ENCODE data around the gene CDC42BPB. TPM values are rescaled to one million over a fixed set of nuclear protein-coding genes. Genes with fewer than 3 reads are reported as not detected.
A peak's percentile ranks its signal among the peaks of the same experiment; 100 is the strongest.

CDC42BPB gene
- total and polyA plus RNA-seq, 2 of the 4 experiments (the other 2 are of a cell fraction): 49.1 to 81.4 TPM

GRCh38 chr14:102893452-102893851 lies 163.9 kb downstream of the CDC42BPB start:
- ATAC-seq (ENCODE audit: low read depth) (peak; percentile 96), DNase-seq (peak; percentile 99)
- Histone ChIP-seq H3K18ac (ENCODE audit: low read depth, low read length) (no peak overlapping the region), H3K9me1 (ENCODE audit: insufficient read depth, low read length) (peaks cover 12% of the 10 kb centered on the region), H3K4me3 (ENCODE audit: insufficient read depth, low read depth, low read length) (no peak overlapping the region), H3K4me2 (ENCODE audit: low read depth, low read length) (0 out of 2 replicates have a peak overlapping the region, but pooled peaks have one; percentile 42), H3K56ac (ENCODE audit: extremely low read depth, insufficient read depth, low read length) (no peak overlapping the region), H3K9ac (ENCODE audit: low read depth, low read length) (no peak overlapping the region), H4K8ac (ENCODE audit: low read depth in 2 of 2, low read length in 2 of 2) (no peak overlapping the region), H3K9me3 (ENCODE audit: control insufficient read depth, insufficient read depth, low read length) (no peaks in the 10 kb centered on the region), H4K91ac (ENCODE audit: insufficient read depth, low read depth, low read length) (no peak overlapping the region), H3K14ac (replicated peaks; ENCODE audit: low read depth, low read length) (no peak overlapping the region), H2AFZ (replicated peaks; ENCODE audit: low read length, poor library complexity) (peak overlapping the region; percentile 58), H3K4me1 (ENCODE audit: control insufficient read depth, insufficient read depth, low read length) (peaks cover 4% of the 10 kb centered on the region; the same call in 1 of the 2 replicates), H4K20me1 (ENCODE audit: insufficient read depth, low read length) (peaks cover 14% of the 10 kb centered on the region; the same call in 1 of the 2 replicates), H3K27me3 (ENCODE audit: control insufficient read depth, insufficient read depth, low read length) (no peaks in the 10 kb centered on the region), H3K36me3 (ENCODE audit: control insufficient read depth, insufficient read depth, low read length) (peaks cover 13% of the 10 kb centered on the region), H3K23ac (ENCODE audit: low read depth, low read length) (no peak overlapping the region), H2BK15ac (ENCODE audit: low read depth, low read length) (no peak overlapping the region), H2BK5ac (ENCODE audit: low read depth, low read length, poor library complexity, severe bottlenecking) (no peak overlapping the region), H2AK9ac (replicated peaks; ENCODE audit: low read depth, low read length, poor library complexity) (no peak overlapping the region), H3K27ac (ENCODE audit: insufficient read depth, low read length) (no peak overlapping the region), H3K79me1 (ENCODE audit: low read depth in 1 of 2, low read length in 2 of 2) (peaks cover 0 to 10% of the 10 kb centered on the region in 2 experiments; a peak in 1 of 4 replicates), H2BK120ac (ENCODE audit: low read depth, low read length) (no peak overlapping the region), H2AK5ac (ENCODE audit: low read depth, low read length) (no peak overlapping the region), H3K4ac (ENCODE audit: low read depth, low read length) (no peak overlapping the region; the same call in 1 of the 2 replicates), H2BK20ac (ENCODE audit: low read depth, low read length) (no peak overlapping the region), H4K5ac (ENCODE audit: low read depth, low read length) (no peak overlapping the region)
- intact Hi-C loops (cut with micrococcal nuclease): loop anchor here (1.0 to 5.0 kb wide), 2 partner anchors 96 to 118 kb away; no protein-coding TSS in a partner anchor
- TF ChIP-seq MAZ (IDR thresholded peaks at IDR 0.05; ENCODE audit: borderline replicate concordance, low read depth, low read length) (peak; percentile 18; the same call in 1 of the 2 replicates), NFE2L2 (IDR thresholded peaks at IDR 0.05; ENCODE audit: low read depth, low read length) (peak; percentile 19; the same call in 1 of the 2 replicates), CHD1 (IDR thresholded peaks at IDR 0.05; ENCODE audit: low read depth, low read length) (no peak), RCOR1 (IDR thresholded peaks at IDR 0.05; ENCODE audit: insufficient replicate concordance, low read length) (peak; percentile 21), BHLHE40 (IDR thresholded peaks at IDR 0.05; ENCODE audit: low read depth, low read length) (peak; percentile 80; the same call in 1 of the 2 replicates), MXI1 (IDR thresholded peaks at IDR 0.05; ENCODE audit: borderline replicate concordance, low read depth, low read length) (peak; percentile 86; the same call in 1 of the 2 replicates), SMC3 (IDR thresholded peaks at IDR 0.05; ENCODE audit: low read depth, low read length) (0 out of 2 replicates have a peak, but pooled peaks have one; percentile 15), RAD21 (IDR thresholded peaks at IDR 0.05; ENCODE audit: low read length) (no peak), FOS (IDR thresholded peaks at IDR 0.05; ENCODE audit: low read depth, low read length) (0 out of 2 replicates have a peak, but pooled peaks have one; percentile 18), MAFK (IDR thresholded peaks at IDR 0.05; ENCODE audit: low read depth, low read length) (no peak), CEBPB (IDR thresholded peaks at IDR 0.05; ENCODE audit: low read depth, low read length) (peak; percentile 85)
- CTCF ChIA-PET: no interaction called here
- dilution Hi-C loops (cut with HindIII; ENCODE audit: low sequenced_read_pairs, unreplicated experiment): no loop called here
- WGBS, 2 experiments (ENCODE audit: extremely low coverage in 2 of 2, insufficient read length in 1 of 2): 0% methylated on average over 5 of the region's 9 CpGs; no CpG with 5 or more reads in 1 of the 2 experiments
- in situ Hi-C loops (cut with MboI; ENCODE audit: low sequenced_read_pairs): loop anchor here (10.0 kb wide), 1 partner anchor 109 kb away; no protein-coding TSS in a partner anchor
- POLR2A ChIA-PET (ENCODE audit: unreplicated experiment): no interaction called here
- BruUV-seq (replicated peaks): no TSS peak
